ENCODE results near the gene GPATCH11. TPM values are rescaled to one million over a fixed set of nuclear protein-coding genes. Genes with fewer than 3 reads are reported as not detected.

Gene GPATCH11
- total and polyA plus RNA-seq, 4 donors = 1.4 to 7.3 (median 3.4) TPM

GRCh38 chr2:37061013-37061711, 23.2 kb upstream of the GPATCH11 start:
- Histone ChIP-seq H3K27me3 (ENCODE audit: control insufficient read depth in 4 of 4, insufficient read depth in 4 of 4, low read length in 3 of 4) (no peaks in the 10 kb centered on the region), H3K4me1 (ENCODE audit: control insufficient read depth in 4 of 4, insufficient read depth in 4 of 4, low read length in 3 of 4) (no peaks in the 10 kb centered on the region), H3K27ac (ENCODE audit: low read depth in 1 of 2, low read length in 2 of 2) (no peak overlapping the region), H3K9me3 (ENCODE audit: control insufficient read depth in 4 of 4, low read length in 3 of 4) (no peaks in the 10 kb centered on the region), H3K36me3 (ENCODE audit: control insufficient read depth in 4 of 4, insufficient read depth in 3 of 4, low read depth in 1 of 4, low read length in 3 of 4) (peaks cover 5 to 63% (median 57%) of the 10 kb centered on the region in 4 donors), H3K4me3 (ENCODE audit: low read depth in 1 of 3, low read length in 3 of 3) (no peak overlapping the region), H3K9ac (ENCODE audit: low read depth in 1 of 2, low read length in 2 of 2) (no peak overlapping the region)
- TF ChIP-seq YY1 (IDR thresholded peaks at IDR 0.05) (no peak), ZBTB33 (IDR thresholded peaks at IDR 0.05) (peak; percentile 16), RXRA (IDR thresholded peaks at IDR 0.05) (no peak)
- DNase-seq (ENCODE audit: low spot score) = no peak

GRCh38 chr2:37061776-37062175, 22.5 kb upstream of the GPATCH11 start:
- Histone ChIP-seq H3K27ac (ENCODE audit: low read depth in 1 of 2, low read length in 2 of 2) (no peak overlapping the region), H3K27me3 (ENCODE audit: control insufficient read depth in 4 of 4, insufficient read depth in 4 of 4, low read length in 3 of 4) (no peaks in the 10 kb centered on the region), H3K4me1 (ENCODE audit: control insufficient read depth in 4 of 4, insufficient read depth in 4 of 4, low read length in 3 of 4) (no peaks in the 10 kb centered on the region), H3K36me3 (ENCODE audit: control insufficient read depth in 4 of 4, insufficient read depth in 3 of 4, low read depth in 1 of 4, low read length in 3 of 4) (peaks cover 5 to 58% (median 53%) of the 10 kb centered on the region in 4 donors), H3K9me3 (ENCODE audit: control insufficient read depth in 4 of 4, low read length in 3 of 4) (no peaks in the 10 kb centered on the region), H3K9ac (ENCODE audit: low read depth in 1 of 2, low read length in 2 of 2) (no peak overlapping the region), H3K4me3 (ENCODE audit: low read depth in 1 of 3, low read length in 3 of 3) (no peak overlapping the region)
- 99% methylated on average over 5 of the region's 5 CpGs for WGBS
- no peak for DNase-seq (ENCODE audit: low spot score)
- TF ChIP-seq FOXA2 (IDR thresholded peaks at IDR 0.05) (no peak), ZBTB33 (IDR thresholded peaks at IDR 0.05) (no peak), RXRA (IDR thresholded peaks at IDR 0.05) (no peak), FOXA1 (IDR thresholded peaks at IDR 0.05) (no peak), SP1 (IDR thresholded peaks at IDR 0.05) (no peak), YY1 (IDR thresholded peaks at IDR 0.05) (no peak), TAF1 (conservative IDR thresholded peaks at IDR 0.05) (no peak), JUND (IDR thresholded peaks at IDR 0.05) (no peak), REST (IDR thresholded peaks at IDR 0.05) (no peak), ATF3 (IDR thresholded peaks at IDR 0.05) (no peak), RAD21 (IDR thresholded peaks at IDR 0.05) (no peak), HNF4G (IDR thresholded peaks at IDR 0.05) (no peak), NR2F2 (IDR thresholded peaks at IDR 0.05) (no peak), HNF4A (conservative IDR thresholded peaks at IDR 0.05) (no peak), GABPA (IDR thresholded peaks at IDR 0.05 in 1 of 2, conservative IDR thresholded peaks at IDR 0.05 in 1 of 2) (no peak), CTCF (IDR thresholded peaks at IDR 0.05; ENCODE audit: low read depth, low read length, missing input control) (no peak), MAX (IDR thresholded peaks at IDR 0.05) (no peak), EGR1 (IDR thresholded peaks at IDR 0.05; ENCODE audit: low read depth in 2 of 2) (no peak)
